NK-92 treated with Interleukin-12 subunit alpha and Interleukin-12 subunit beta, amount 100 ng/mL, for 24 hours (cell line): ENCODE measurements around the gene RET.

Experiments used
- DNase-seq: peaks from one replicate; lab custom pipeline; 2025; lab: John Stamatoyannopoulos, UW

Gene RET

DNA sequence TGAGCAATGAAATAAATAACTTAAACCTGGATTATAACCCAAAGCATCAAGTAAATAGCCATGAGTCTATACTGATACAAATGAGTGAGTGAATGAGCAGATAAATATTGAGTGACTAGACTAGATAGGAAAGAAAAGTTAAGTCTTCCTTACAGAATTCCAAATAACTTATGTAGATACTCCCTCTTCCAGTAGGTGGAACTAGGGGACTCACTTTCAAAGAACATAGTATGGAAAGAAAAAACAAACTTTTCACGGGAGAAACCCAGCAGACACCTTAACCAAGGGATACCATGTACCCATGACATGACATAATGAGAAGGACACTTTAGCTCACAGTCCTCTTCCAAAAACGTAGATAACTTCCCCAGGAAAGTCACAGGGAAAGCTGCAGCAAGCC is 93.6 kb downstream of the RET start:
- no peak for DNase-seq

DNA sequence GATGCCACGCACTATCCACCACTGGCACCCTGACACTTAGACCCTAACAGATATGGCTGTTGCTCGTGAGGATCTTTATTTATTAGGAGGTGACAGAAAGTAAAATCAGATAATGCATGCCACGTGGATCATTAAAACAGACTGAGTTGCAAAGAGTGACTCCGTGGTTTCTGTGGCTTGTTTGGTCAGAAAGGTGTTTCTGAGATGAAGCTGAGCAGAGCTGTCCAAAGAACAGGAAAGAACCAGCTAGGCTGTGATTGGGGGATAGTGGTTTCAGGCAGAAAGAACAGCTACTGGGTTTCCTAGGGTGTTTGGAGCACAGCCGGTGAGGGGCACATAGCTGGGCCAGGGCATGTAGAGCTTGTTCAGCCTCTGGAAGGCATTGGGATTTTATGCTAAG is 95.8 kb downstream of the RET start:
- DNase-seq, result peak; percentile 8

DNA sequence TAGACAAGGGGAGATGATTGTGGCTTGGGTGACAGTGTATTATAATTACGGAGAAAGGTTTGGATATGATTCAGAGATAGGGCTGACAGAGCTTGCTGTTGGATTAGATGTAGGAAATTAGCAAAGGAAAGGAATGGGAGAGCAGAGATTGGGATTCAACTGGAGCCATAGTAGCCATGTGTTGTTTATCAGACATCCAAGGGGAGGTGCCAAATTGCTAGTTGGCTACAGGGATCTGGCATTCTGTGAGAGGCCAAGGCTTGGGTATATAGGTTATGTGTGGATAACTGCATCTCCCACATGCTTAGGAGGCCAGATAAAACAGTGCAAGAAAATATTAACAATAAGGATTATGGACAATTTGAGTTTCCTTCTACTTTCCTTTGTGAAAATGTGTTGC is 96.3 kb downstream of the RET start:
- no peak for DNase-seq

DNA sequence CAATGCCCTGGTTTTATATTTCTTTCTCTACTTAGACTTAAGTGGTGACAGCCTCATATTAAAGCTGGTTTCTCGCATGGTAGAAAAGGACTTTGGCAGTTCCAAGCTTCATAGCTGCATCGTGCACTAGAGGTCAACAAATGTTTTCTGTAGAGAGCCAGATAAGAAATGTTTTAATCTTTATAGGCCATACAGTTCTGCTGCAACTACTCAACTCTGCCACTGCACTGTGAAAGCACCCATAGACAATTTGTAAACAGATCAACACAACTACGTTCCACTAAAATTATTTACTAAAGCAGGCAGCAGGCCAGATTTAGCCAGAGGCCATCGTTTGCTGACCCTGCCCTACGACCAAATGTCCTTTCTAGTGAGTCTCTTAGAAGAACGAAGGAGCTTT is 98.1 kb downstream of the RET start:
- DNase-seq, result no peak

DNA sequence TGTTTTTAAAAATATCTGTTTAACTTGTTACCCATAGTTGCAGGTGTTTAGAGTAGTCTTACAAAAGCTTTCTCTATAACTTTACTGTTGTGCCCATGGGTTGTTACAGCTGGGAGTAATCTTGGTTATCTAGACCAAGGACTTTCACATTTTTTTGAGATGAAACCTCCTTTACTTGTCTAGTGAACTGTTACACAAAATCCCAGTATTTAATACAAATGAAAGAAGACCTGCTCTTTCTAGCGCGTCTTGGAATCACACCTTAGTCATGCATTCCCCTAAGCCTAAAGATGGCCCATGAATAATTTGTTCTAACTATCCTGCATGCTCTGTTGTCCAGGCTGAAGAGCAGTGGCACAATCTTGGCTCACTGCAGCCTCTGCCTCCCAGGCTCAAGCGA is 99.4 kb downstream of the RET start:
- no peak for DNase-seq

DNA sequence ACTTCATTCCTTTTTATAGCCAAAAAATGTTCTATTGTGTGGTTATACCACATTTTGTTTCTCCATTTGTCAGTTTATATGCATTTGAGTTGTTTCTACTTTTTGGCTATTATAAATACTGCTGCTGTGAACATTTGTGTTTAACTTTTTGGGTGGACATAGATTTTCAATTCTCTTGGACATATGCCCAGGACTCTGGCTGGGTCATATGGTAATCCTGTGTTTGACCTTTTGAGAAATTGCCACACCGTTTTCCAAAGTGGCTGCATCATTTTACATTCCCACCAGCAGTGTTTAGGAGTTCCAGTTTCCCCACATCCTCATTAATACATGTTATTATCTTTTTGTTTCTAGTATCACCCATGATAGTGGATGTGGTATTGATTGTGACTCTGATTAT is 100.7 kb downstream of the RET start:
- no peak for DNase-seq
